HepG2 (cell line): ENCODE measurements around the gene HEMK1. TPM values are rescaled to one million over a fixed set of nuclear protein-coding genes. Genes with fewer than 3 reads are reported as not detected.

Experiments
- CAMTA2 ChIP-seq: sonication (generic); formaldehyde crosslinking; IDR thresholded peaks from 2 replicates; pipeline ENCODE4 v1.4.0; 2020; ENCODE audit warnings: mild to moderate bottlenecking, missing genetic modification reagents, borderline replicate concordance
- EP300 ChIP-seq, 3 experiments: sonication (generic) in 1 of 3; formaldehyde crosslinking in 1 of 3; IDR thresholded peaks; 2 replicates each; pipeline versions ENCODE4 v1.5.1 to v1.6.1; 2011 to 2020; ENCODE audit warnings: low read depth in 2 of 3, low read length in 2 of 3, borderline replicate concordance in 1 of 3, improper control_type of control experiment in 1 of 3, mild to moderate bottlenecking in 1 of 3, missing genetic modification reagents in 1 of 3, moderate library complexity in 1 of 3
- FIP1L1 ChIP-seq: fragments of 200-400 bp; formaldehyde crosslinking; IDR thresholded peaks from 2 replicates; pipeline ENCODE4 v1.6.1; 2018; ENCODE audit warnings: low read depth, mild to moderate bottlenecking, low read length, moderate library complexity, borderline replicate concordance; ENCODE audit not compliant: insufficient read depth
- HNRNPK ChIP-seq: fragments of 200-400 bp; formaldehyde crosslinking; IDR thresholded peaks from 2 replicates; pipeline ENCODE4 v1.6.1; 2018; ENCODE audit warnings: low read length, low read depth, moderate library complexity, mild to moderate bottlenecking; ENCODE audit not compliant: poor library complexity, severe bottlenecking
- HNRNPUL1 ChIP-seq: fragments of 200-400 bp; formaldehyde crosslinking; IDR thresholded peaks from 2 replicates; pipeline ENCODE4 v1.6.1; 2017; ENCODE audit warnings: low read depth, mild to moderate bottlenecking, low read length, moderate library complexity
- JARID2 ChIP-seq: sonication (generic); formaldehyde crosslinking; IDR thresholded peaks from 2 replicates; pipeline ENCODE4 v1.8.1; 2023; ENCODE audit warnings: missing genetic modification reagents, inconsistent platforms; ENCODE audit not compliant: insufficient replicate concordance
- KAT7 ChIP-seq: IDR thresholded peaks from 2 replicates; pipeline ENCODE4 v1.6.1; 2018; ENCODE audit warnings: borderline replicate concordance, missing compliant biosample characterization
- KAT8 ChIP-seq: IDR thresholded peaks from 2 replicates; pipeline ENCODE4 v1.6.1; 2016; ENCODE audit warnings: missing genetic modification reagents, missing compliant biosample characterization
- KDM2A ChIP-seq: sonication (generic); formaldehyde crosslinking; IDR thresholded peaks from 2 replicates; pipeline ENCODE4 v1.4.0; 2020; ENCODE audit warnings: low read depth, missing genetic modification reagents, borderline replicate concordance
- KLF12 ChIP-seq: sonication (generic); formaldehyde crosslinking; IDR thresholded peaks from 2 replicates; pipeline ENCODE4 v1.4.0; 2020; ENCODE audit warnings: missing genetic modification reagents, borderline replicate concordance
- KLF13 ChIP-seq: sonication (generic); formaldehyde crosslinking; IDR thresholded peaks from 2 replicates; pipeline ENCODE4 v1.4.0; 2020; ENCODE audit warnings: mild to moderate bottlenecking, missing genetic modification reagents
- MAF1 ChIP-seq: sonication (generic); formaldehyde crosslinking; IDR thresholded peaks from 2 replicates; pipeline ENCODE4 v1.5.0; 2020; ENCODE audit warnings: missing genetic modification reagents, borderline replicate concordance
- MEIS1 ChIP-seq: sonication (generic); formaldehyde crosslinking; IDR thresholded peaks from 2 replicates; pipeline ENCODE4 v1.9.0; 2021; ENCODE audit warnings: mild to moderate bottlenecking, missing genetic modification reagents, moderate library complexity, borderline replicate concordance
- MTA1 ChIP-seq: sonication (generic); formaldehyde crosslinking; IDR thresholded peaks from 2 replicates; pipeline ENCODE4 v1.4.0; 2020; ENCODE audit warnings: missing genetic modification reagents, mild to moderate bottlenecking, borderline replicate concordance
- NFATC3 ChIP-seq: sonication (generic); formaldehyde crosslinking; IDR thresholded peaks from 2 replicates; pipeline ENCODE4 v1.5.1; 2020; ENCODE audit warnings: mild to moderate bottlenecking, missing genetic modification reagents
- NKX3-1 ChIP-seq: sonication (generic); formaldehyde crosslinking; IDR thresholded peaks from 2 replicates; pipeline ENCODE4 v1.5.0; 2020; ENCODE audit warnings: missing genetic modification reagents
- SALL2 ChIP-seq: sonication (generic); formaldehyde crosslinking; IDR thresholded peaks from 2 replicates; pipeline ENCODE4 v1.8.1; 2023; ENCODE audit warnings: mild to moderate bottlenecking, missing genetic modification reagents, inconsistent platforms
- SKI ChIP-seq: fragments of 450-650 bp; IDR thresholded peaks from one replicate; pipeline ENCODE4 v1.6.1; 2018; ENCODE audit warnings: mild to moderate bottlenecking; ENCODE audit not compliant: partially characterized antibody
- SMAD3 ChIP-seq: sonication (generic); formaldehyde crosslinking; IDR thresholded peaks from 2 replicates; pipeline ENCODE4 v1.4.0; 2020; ENCODE audit warnings: missing genetic modification reagents
- STAG1 ChIP-seq: sonication (generic); formaldehyde crosslinking; IDR thresholded peaks from 2 replicates; pipeline ENCODE4 v1.4.0; 2020; ENCODE audit warnings: missing genetic modification reagents
- ZBTB8A ChIP-seq: sonication (generic); formaldehyde crosslinking; IDR thresholded peaks from 2 replicates; pipeline ENCODE4 v1.4.0; 2020; ENCODE audit warnings: mild to moderate bottlenecking, low read depth, missing genetic modification reagents, borderline replicate concordance
- ZNF10 ChIP-seq: sonication (generic); formaldehyde crosslinking; IDR thresholded peaks from 2 replicates; pipeline ENCODE4 v1.4.0; 2020; ENCODE audit warnings: mild to moderate bottlenecking, low read depth, missing genetic modification reagents, borderline replicate concordance
- ZNF20 ChIP-seq: sonication (generic); formaldehyde crosslinking; IDR thresholded peaks from 2 replicates; pipeline ENCODE4 v1.4.0; 2020; ENCODE audit warnings: mild to moderate bottlenecking, moderate library complexity, missing genetic modification reagents
- ZNF562 ChIP-seq: sonication (generic); formaldehyde crosslinking; IDR thresholded peaks from 2 replicates; pipeline ENCODE4 v1.8.0; 2022; ENCODE audit warnings: missing genetic modification reagents, borderline replicate concordance
- ZNF569 ChIP-seq: sonication (generic); formaldehyde crosslinking; IDR thresholded peaks from 2 replicates; pipeline ENCODE4 v1.5.0; 2020; ENCODE audit warnings: mild to moderate bottlenecking, missing genetic modification reagents, moderate library complexity, borderline replicate concordance
- polyA plus RNA-seq, 8 experiments: library from polyadenylated mRNA; depleted of rRNA in 3 of 8; stranded (reverse) in 7 of 8; unstranded in 1 of 8; fragments of >200 nt; fragmentation: Illumina TruSeq in 4 of 8; extraction: Trizol in 4 of 8; gene quantifications; 2 replicates each; pipeline versions ENCODE4 v1.2.1 to v1.2.3, GENCODE V29; 2011 to 2016; ENCODE audit warnings: low read depth in 4 of 8, missing spikeins in 1 of 8, mixed read lengths in 1 of 8; ENCODE audit not compliant: insufficient read depth in 1 of 8
- total RNA-seq, 5 experiments: library from RNA; depleted of rRNA; stranded (reverse); fragments of >200 nt; fragmentation: Illumina TruSeq; extraction: Trizol; gene quantifications; 2 replicates each; pipeline ENCODE4 v1.2.3, GENCODE V29; 2016; ENCODE audit warnings: low read depth in 1 of 5
- TF ChIP-seq, protein P1 (sequence below): sonication (generic); formaldehyde crosslinking; conservative IDR thresholded peaks from 2 replicates; pipeline ENCODE4 v1.4.0; 2020; ENCODE audit warnings: missing genetic modification reagents
- TF ChIP-seq, protein P2 (sequence below): IDR thresholded peaks from 2 replicates; pipeline ENCODE4 v1.6.1; 2012; ENCODE audit warnings: inconsistent platforms

Gene HEMK1
- total and polyA plus RNA-seq, 2 of the 13 experiments (the other 11 are each of a cell fraction or from before 2014, with no cell fraction given), result 9.8 to 12.6 TPM

DNA sequence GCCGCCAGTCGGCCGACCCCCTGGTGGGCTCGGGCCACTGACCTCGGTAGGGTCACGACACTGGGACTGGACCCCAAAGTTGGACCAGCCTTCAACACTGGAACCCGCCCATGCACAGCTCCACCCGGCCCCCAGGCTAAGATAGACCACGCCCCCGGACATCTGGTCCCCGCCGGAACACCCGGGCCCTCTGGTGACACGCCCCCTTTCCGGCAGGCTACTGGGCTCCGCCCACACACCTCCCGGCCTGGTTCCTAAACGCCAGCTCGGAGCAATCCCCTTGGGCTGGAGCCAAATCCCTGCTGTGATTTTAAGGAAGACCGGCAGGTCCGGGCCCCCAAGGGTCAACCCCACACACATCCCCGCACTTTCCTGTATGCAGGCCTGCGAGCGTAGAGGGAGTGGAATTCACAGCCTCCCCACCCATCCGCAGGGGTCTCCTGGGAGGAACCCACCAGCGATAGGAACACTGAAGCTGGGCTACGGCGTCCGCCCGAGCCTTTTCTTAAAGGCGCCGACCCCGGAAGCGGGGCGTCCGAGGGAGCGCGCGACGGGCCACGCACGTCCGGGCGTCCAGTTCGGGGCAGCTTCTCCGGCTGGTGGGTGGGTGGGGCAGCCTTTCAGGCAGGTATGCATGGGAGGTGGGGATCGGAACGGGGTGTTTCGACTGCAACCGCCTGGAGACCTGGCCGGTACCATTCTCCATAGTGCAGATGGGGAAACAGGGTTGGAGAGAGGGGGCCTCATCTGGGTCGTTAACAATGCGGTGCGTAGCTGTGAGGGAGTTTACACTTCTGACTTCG is at the start of gene HEMK1 (continued):
- peak; percentile 66; the same call in 1 of the 2 replicates for TF ChIP-seq KLF13 (CRISPR knock-in tag)
- TF ChIP-seq SMAD3 (CRISPR knock-in tag), result peak; percentile 80; the same call in 1 of the 2 replicates
- TF ChIP-seq, protein P1, sequence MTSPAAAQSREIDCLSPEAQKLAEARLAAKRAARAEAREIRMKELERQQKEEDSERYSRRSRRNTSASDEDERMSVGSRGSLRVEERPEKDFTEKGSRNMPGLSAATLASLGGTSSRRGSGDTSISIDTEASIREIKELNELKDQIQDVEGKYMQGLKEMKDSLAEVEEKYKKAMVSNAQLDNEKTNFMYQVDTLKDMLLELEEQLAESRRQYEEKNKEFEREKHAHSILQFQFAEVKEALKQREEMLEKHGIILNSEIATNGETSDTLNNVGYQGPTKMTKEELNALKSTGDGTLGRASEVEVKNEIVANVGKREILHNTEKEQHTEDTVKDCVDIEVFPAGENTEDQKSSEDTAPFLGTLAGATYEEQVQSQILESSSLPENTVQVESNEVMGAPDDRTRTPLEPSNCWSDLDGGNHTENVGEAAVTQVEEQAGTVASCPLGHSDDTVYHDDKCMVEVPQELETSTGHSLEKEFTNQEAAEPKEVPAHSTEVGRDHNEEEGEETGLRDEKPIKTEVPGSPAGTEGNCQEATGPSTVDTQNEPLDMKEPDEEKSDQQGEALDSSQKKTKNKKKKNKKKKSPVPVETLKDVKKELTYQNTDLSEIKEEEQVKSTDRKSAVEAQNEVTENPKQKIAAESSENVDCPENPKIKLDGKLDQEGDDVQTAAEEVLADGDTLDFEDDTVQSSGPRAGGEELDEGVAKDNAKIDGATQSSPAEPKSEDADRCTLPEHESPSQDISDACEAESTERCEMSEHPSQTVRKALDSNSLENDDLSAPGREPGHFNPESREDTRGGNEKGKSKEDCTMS (CRISPR knock-in tag), result no peak
- TF ChIP-seq MTA1, result 0 out of 2 replicates have a peak, but pooled peaks have one; percentile 36
- peak; percentile 97 for TF ChIP-seq KAT8
- TF ChIP-seq STAG1 (CRISPR knock-in tag), result no peak
- TF ChIP-seq SKI, result peak; percentile 31
- TF ChIP-seq, protein P2, sequence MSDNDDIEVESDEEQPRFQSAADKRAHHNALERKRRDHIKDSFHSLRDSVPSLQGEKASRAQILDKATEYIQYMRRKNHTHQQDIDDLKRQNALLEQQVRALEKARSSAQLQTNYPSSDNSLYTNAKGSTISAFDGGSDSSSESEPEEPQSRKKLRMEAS, result peak; percentile 68; the same call in 1 of the 2 replicates
- TF ChIP-seq MEIS1, result peak; percentile 76; the same call in 1 of the 2 replicates
- no peak for TF ChIP-seq HNRNPUL1
- 0 out of 2 replicates have a peak, but pooled peaks have one; percentile 63 for TF ChIP-seq ZNF20 (CRISPR knock-in tag)
- TF ChIP-seq KLF12 (CRISPR knock-in tag), result peak; percentile 57; the same call in 1 of the 2 replicates
- TF ChIP-seq CAMTA2 (CRISPR knock-in tag), result no peak
- TF ChIP-seq EP300 (IDR thresholded peaks at IDR 0.05; ENCODE audit: low read depth in 2 of 2, low read length in 2 of 2), result no peak
- TF ChIP-seq EP300 (CRISPR knock-in tag; IDR thresholded peaks at IDR 0.05; ENCODE audit: borderline replicate concordance), result no peak
- TF ChIP-seq NKX3-1, result no peak
- no peak for TF ChIP-seq KAT7 (CRISPR knock-in tag)
- no peak for TF ChIP-seq ZNF10 (CRISPR knock-in tag)
- no peak for TF ChIP-seq ZNF562
- TF ChIP-seq HNRNPK, result no peak
- TF ChIP-seq SALL2 (CRISPR knock-in tag), result peak; percentile 63; the same call in 1 of the 2 replicates
- no peak for TF ChIP-seq FIP1L1
- no peak for TF ChIP-seq JARID2 (CRISPR knock-in tag)
- TF ChIP-seq MAF1 (CRISPR knock-in tag), result no peak
- no peak for TF ChIP-seq NFATC3
- TF ChIP-seq ZNF569 (CRISPR knock-in tag), result no peak
- no peak for TF ChIP-seq ZBTB8A (CRISPR knock-in tag)
- TF ChIP-seq KDM2A (CRISPR knock-in tag), result peak; percentile 92; the same call in 1 of the 2 replicates
